CD8-positive, alpha-beta memory T cell (primary cell): ENCODE results near the gene SLC6A9. TPM values are rescaled to one million over a fixed set of nuclear protein-coding genes. Genes with fewer than 3 reads are reported as not detected.

Experiments
- CTCF ChIA-PET: fragments of 350-600 bp; sonication (Branson Sonifier 250); formaldehyde crosslinking; loops from one replicate; lab custom pipeline; 2021; ENCODE audit warnings: antibody characterized with exemption; lab: Charles Lee
- POLR2A ChIA-PET: fragments of 350-600 bp; sonication (Branson Sonifier 250); formaldehyde crosslinking; loops from one replicate; lab custom pipeline; 2021; ENCODE audit warnings: antibody characterized with exemption; lab: Charles Lee
- DNase-seq, 5 donors: peaks; one replicate each; pipeline versions ENCODE4 v3.0.0 to v3.0.0-alpha.2; 2020 to 2022; ENCODE audit warnings: mixed read lengths in 1 of 5
- H3K27ac ChIP-seq: one replicate; pipeline ENCODE4 v1.7.0; 2013; ENCODE audit warnings: low read depth, mild to moderate bottlenecking, low read length, moderate library complexity
- H3K27me3 ChIP-seq: 2 replicates; pipeline ENCODE4 v1.7.0; 2013; ENCODE audit warnings: low read length, mild to moderate bottlenecking; ENCODE audit not compliant: insufficient read depth, poor library complexity, severe bottlenecking
- H3K36me3 ChIP-seq: 2 replicates; pipeline ENCODE4 v1.7.0; 2013; ENCODE audit warnings: mild to moderate bottlenecking, low read length, moderate library complexity; ENCODE audit not compliant: insufficient read depth
- H3K4me1 ChIP-seq: 2 replicates; pipeline ENCODE4 v1.7.0; 2013; ENCODE audit warnings: mild to moderate bottlenecking, low read length, moderate library complexity; ENCODE audit not compliant: insufficient read depth
- H3K4me3 ChIP-seq: 2 replicates; pipeline ENCODE4 v1.7.0; 2013; ENCODE audit warnings: mild to moderate bottlenecking, low read length
- H3K9me3 ChIP-seq: 2 replicates; pipeline ENCODE4 v1.7.0; 2013; ENCODE audit warnings: mild to moderate bottlenecking, low read length
- H3K27ac Mint-ChIP-seq, 8 donors: one replicate each; pipeline ENCODE4 v1.8.0; 2020 to 2021; ENCODE audit warnings: mixed read lengths in 8 of 8, mild to moderate bottlenecking in 6 of 8, inconsistent platforms in 3 of 8, moderate library complexity in 3 of 8
- H3K27me3 Mint-ChIP-seq, 2 donors: one replicate each; pipeline ENCODE4 v1.8.0; 2020 to 2021; ENCODE audit warnings: mixed read lengths in 2 of 2, mild to moderate bottlenecking in 1 of 2, moderate library complexity in 1 of 2
- H3K36me3 Mint-ChIP-seq, 3 donors: one replicate each; pipeline ENCODE4 v1.8.0; 2020 to 2021; ENCODE audit warnings: mixed read lengths in 3 of 3, inconsistent platforms in 1 of 3, mild to moderate bottlenecking in 1 of 3
- H3K4me1 Mint-ChIP-seq, 3 donors: one replicate each; pipeline ENCODE4 v1.8.0; 2020 to 2021; ENCODE audit warnings: mixed read lengths in 3 of 3, inconsistent platforms in 1 of 3, mild to moderate bottlenecking in 1 of 3
- H3K4me3 Mint-ChIP-seq, 7 donors: one replicate each; pipeline ENCODE4 v1.8.0; 2020 to 2021; ENCODE audit warnings: mixed read lengths in 7 of 7, mild to moderate bottlenecking in 6 of 7, moderate library complexity in 4 of 7, inconsistent platforms in 2 of 7
- H3K9me3 Mint-ChIP-seq, 5 donors: one replicate each; pipeline ENCODE4 v1.8.0; 2020 to 2022; ENCODE audit warnings: mixed read lengths in 5 of 5, mild to moderate bottlenecking in 3 of 5, moderate library complexity in 2 of 5, inconsistent platforms in 1 of 5
- polyA plus RNA-seq: library from polyadenylated mRNA; unstranded; fragments of 300-500 nt; fragmentation: Illumina TruSeq; gene quantifications from one replicate; pipeline ENCODE4 v1.2.3, GENCODE V29; 2021
- total RNA-seq, 2 experiments: library from RNA; stranded (reverse); gene quantifications; one replicate each; pipeline ENCODE4 v1.2.3, GENCODE V29; 2021

Gene SLC6A9
- total and polyA plus RNA-seq, 3 experiments from 2014 or later = 0.21 to 7.3 (median 6.8) TPM

DNA sequence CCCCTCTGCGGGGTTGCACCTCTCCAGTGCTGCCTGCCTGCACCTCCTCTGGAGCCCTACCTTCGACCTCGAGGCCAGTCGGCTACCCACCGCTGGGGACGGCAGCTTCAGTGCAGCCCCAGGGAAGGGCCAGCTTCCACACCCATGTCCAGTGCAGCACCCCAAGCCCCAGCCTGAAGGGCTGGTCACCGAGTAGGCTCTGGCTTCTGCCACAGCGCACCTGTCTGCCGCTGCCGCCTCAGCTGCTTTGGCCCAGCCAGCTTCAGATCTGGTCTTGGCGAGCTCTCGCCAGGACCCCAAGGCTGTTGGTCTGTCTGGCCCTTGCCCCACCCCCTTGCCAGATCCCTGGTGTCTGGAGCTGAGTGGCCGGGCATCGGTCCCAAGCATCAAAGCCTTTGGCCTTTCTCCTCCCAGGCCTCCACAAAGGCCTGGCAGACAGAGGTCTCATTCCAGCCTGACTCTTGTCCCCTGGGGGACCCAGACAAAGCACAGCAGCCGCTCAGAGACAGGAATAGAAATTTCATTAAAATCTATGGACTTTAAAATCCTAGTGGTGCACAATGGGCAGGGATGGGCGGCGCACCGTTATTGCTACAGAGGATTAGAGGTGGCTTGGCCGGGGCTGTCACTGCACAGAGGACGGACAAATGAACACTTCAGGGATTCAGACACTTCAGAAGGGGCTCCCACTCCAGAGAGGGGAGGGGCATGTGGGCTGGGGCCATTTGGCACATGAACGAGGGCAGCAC lies 35.1 kb downstream of the SLC6A9 start:
- H3K27me3 Mint-ChIP-seq = peaks cover 0 to 2% of the 10 kb centered on the region in 2 donors
- Histone ChIP-seq H3K9me3 (no peaks in the 10 kb centered on the region), H3K27ac (no peak overlapping the region), H3K4me3 (no peak overlapping the region), H3K36me3 (no peaks in the 10 kb centered on the region), H3K4me1 (peaks cover 8% of the 10 kb centered on the region), H3K27me3 (no peaks in the 10 kb centered on the region)
- H3K27ac Mint-ChIP-seq = peak overlapping the region in 1 of 8 donors; percentile 78
- H3K4me3 Mint-ChIP-seq = peak overlapping the region in 1 of 7 donors; percentile 32
- H3K36me3 Mint-ChIP-seq = peaks cover 0 to 2% (median 0%) of the 10 kb centered on the region in 3 donors
- ChIA-PET POLR2A (no interaction called here), CTCF (no interaction called here)
- no peak for DNase-seq
- H3K4me1 Mint-ChIP-seq = peaks cover 10 to 17% (median 12%) of the 10 kb centered on the region in 3 donors
- H3K9me3 Mint-ChIP-seq = no peaks in the 10 kb centered on the region

DNA sequence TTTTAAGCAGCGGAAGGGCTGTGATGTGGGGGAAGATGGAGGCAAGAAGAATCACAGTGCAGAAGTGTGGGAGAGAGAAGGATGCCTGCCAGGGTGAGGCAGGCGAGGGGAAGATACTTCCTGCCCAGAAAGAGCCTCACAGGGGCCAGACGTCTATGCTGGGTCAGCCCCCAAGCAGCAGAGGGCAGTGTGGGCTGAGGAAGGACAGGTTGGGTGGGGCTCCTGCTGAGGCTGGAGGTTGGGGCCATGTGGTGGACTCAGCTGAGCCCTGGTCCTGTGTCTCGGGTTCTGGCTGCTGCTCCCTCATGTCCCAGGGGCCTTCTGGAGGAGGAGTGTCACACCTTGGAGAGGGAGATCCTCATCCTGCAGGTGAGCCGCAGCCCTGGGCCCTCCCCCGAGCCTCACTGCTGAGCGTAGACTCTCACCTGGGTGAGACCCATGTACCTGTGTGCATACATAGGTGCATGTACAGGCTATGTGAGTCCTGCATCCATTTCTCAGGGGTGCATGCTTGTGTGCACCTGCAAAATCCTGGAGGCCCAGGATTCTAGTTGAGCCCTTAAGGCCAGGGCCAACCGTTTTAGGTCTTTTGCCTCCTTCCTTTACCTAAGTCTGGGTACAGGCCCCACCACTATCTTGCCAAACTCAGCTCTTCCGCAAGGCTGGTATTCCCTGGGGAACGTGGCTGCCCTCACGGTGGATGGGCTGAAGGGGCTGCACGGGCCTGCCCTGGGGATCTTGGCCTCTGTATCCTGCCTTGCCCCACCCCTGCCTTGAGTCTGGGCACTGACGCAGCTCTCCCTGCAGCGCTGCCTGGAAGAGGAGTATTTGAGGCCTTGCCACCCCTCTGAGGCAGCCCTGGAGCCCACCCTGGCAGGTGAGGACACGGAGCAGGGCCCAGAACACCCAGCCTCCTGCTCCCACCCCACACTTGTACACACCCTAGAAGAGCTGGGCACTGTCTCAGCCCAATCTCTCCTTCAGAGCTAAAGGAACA lies 36.2 kb downstream of the SLC6A9 start:
- ChIA-PET POLR2A (interaction anchor here (0.6 kb wide), 1 partner anchor 722 kb away, joined by 3 read pairs; no protein-coding TSS in a partner anchor), CTCF (no interaction called here)
- Mint-ChIP-seq H3K9me3 (no peaks in the 10 kb centered on the region), H3K27ac (no peak overlapping the region), H3K4me1 (peaks cover 10 to 21% (median 14%) of the 10 kb centered on the region in 3 donors), H3K4me3 (no peak overlapping the region), H3K36me3 (peaks cover 0 to 2% (median 0%) of the 10 kb centered on the region in 3 donors), H3K27me3 (no peaks in the 10 kb centered on the region)
- Histone ChIP-seq H3K4me3 (no peak overlapping the region), H3K4me1 (peaks cover 8% of the 10 kb centered on the region), H3K27me3 (no peaks in the 10 kb centered on the region), H3K9me3 (no peaks in the 10 kb centered on the region), H3K36me3 (no peaks in the 10 kb centered on the region), H3K27ac (no peak overlapping the region)
- no peak for DNase-seq

DNA sequence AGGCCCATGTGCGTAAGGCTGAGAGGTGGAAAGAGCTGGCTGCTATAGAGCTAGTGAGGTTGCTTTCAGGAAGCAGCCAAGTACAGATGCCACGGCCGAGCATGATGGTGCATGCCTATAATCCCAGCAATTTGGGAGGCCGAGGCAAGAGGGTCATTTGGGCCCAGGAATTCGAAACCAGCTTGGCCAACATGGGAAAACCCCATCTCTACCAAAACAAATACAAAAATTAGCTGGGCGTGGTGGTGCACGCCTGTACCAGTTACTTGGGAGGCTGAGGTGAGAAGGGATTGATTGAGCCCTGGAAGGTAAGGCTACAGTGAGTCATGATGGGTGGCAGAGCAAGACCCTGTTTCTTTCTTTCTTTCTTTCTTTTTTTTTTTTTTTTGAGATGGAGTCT lies 37.2 kb downstream of the SLC6A9 start:
- Mint-ChIP-seq H3K27ac (peak overlapping the region in 1 of 8 donors; percentile 15), H3K4me1 (peaks cover 10 to 21% (median 14%) of the 10 kb centered on the region in 3 donors), H3K27me3 (no peaks in the 10 kb centered on the region), H3K9me3 (no peaks in the 10 kb centered on the region), H3K4me3 (peak overlapping the region in 2 of 7 donors; percentile 29 to 53), H3K36me3 (peaks cover 0 to 2% (median 0%) of the 10 kb centered on the region in 3 donors)
- Histone ChIP-seq H3K36me3 (no peaks in the 10 kb centered on the region), H3K27me3 (no peaks in the 10 kb centered on the region), H3K9me3 (no peaks in the 10 kb centered on the region), H3K4me1 (peaks cover 8% of the 10 kb centered on the region), H3K4me3 (no peak overlapping the region), H3K27ac (no peak overlapping the region)
- POLR2A ChIA-PET = interaction anchor here (0.6 kb wide), 1 partner anchor 721 kb away, joined by 3 read pairs; no protein-coding TSS in a partner anchor
- DNase-seq = no peak
- CTCF ChIA-PET = no interaction called here

DNA sequence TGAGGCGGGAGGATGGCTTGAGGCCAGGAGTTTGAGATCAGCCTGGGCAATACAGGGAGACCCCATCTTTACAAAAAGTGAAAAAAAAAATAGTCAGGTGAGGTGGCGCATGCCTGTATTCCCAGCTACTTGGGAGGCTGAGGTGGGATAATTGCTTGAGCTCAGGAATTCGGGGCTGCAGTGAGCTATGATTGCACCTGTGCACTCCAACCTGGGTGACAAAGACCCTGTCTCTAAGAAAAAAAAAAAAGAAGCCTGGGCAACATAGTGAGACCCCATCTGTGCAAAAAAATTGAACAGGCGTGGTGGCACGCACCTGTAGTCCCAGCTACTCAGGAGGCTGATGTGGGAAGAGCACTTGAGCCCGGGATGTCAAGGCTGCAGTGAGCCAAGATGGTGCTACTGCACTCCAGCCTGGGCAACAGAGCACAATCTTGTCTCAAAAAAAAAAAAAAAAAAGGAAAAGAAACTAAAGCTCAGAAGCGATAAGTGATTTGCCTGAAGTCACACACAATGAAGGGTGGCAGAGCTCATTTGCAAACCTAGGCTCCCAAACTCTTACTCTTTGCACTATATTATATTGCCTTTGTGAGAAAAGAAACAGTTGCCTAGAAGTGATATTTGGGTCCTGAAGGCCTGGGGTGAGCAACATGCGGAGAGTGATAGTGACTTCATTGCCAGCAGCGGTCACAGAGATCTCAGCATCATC lies 37.9 kb downstream of the SLC6A9 start:
- Mint-ChIP-seq H3K9me3 (no peaks in the 10 kb centered on the region), H3K36me3 (peaks cover 0 to 2% (median 0%) of the 10 kb centered on the region in 3 donors), H3K27me3 (no peaks in the 10 kb centered on the region), H3K4me1 (peaks cover 10 to 21% (median 14%) of the 10 kb centered on the region in 3 donors), H3K27ac (peak overlapping the region in 1 of 8 donors; percentile 49), H3K4me3 (peak overlapping the region in 3 of 7 donors; percentile 15 to 53 (median 29))
- DNase-seq = no peak
- Histone ChIP-seq H3K9me3 (no peaks in the 10 kb centered on the region), H3K36me3 (no peaks in the 10 kb centered on the region), H3K4me3 (no peak overlapping the region), H3K27ac (no peak overlapping the region), H3K4me1 (peaks cover 8% of the 10 kb centered on the region), H3K27me3 (no peaks in the 10 kb centered on the region)
- CTCF ChIA-PET = interaction anchor here (1.1 to 2.0 kb wide), 4 partner anchors 8 to 47 kb away, joined by 4 to 5 read pairs (median 4); partner anchors contain the start of gene IPO13
- POLR2A ChIA-PET = no interaction called here

DNA sequence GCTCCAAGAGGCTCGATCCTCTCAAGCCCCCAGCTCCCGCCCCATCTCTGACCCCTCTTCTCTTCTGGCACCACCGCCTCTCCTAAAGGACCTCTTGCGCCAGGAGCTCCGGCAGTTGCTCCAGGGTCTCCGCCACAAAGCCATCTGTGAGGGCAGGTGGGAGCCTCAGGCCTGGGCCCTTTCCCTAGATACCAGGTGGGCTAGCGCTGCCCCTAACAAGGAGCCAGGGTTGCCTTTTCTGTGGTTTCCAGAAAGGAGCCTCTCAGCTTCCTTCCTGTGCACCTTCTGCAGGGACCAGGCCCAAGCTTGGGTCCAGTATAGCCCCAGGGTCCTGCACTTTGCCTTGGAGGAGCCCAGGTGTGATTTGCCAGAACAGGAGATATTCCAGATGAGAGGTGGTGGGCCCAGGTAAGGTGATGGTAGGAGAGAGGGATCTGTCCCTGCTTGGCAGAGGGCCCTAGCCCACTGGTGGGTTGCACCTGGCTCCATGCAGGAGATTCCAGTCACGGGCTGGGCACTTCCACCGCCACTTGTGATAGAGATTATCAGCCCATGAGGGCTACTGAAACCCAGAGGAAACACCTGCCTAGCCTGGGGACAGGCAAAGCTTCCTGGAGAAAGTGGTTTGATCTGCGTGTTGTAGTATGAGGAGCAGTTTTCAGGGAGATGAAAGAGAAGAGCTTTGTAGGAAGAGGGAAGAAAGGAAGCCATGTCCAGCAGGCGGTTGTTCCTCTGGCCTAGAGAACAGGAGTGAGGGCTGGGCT lies 38.8 kb downstream of the SLC6A9 start:
- H3K27ac Mint-ChIP-seq = peak overlapping the region in 4 of 8 donors; percentile 26 to 90 (median 64)
- H3K4me3 Mint-ChIP-seq = peak overlapping the region; percentile 91 to 98 (median 94)
- peaks cover 0 to 2% (median 0%) of the 10 kb centered on the region in 3 donors for H3K36me3 Mint-ChIP-seq
- no peaks in the 10 kb centered on the region for H3K36me3 ChIP-seq
- DNase-seq = no peak
- H3K4me1 ChIP-seq = peaks cover 8% of the 10 kb centered on the region
- POLR2A ChIA-PET = interaction anchor here (0.8 kb wide), 1 partner anchor 23 kb away, joined by 6 read pairs; the partner anchor contains the start of gene DPH2
- H3K27me3 Mint-ChIP-seq = no peaks in the 10 kb centered on the region
- no peaks in the 10 kb centered on the region for H3K9me3 ChIP-seq
- no peaks in the 10 kb centered on the region for H3K9me3 Mint-ChIP-seq
- no peaks in the 10 kb centered on the region for H3K27me3 ChIP-seq
- CTCF ChIA-PET = interaction anchor here (0.6 to 2.0 kb wide), 6 partner anchors 9 to 46 kb away, joined by 3 to 5 read pairs (median 4); partner anchors contain the start of gene IPO13
- H3K4me1 Mint-ChIP-seq = peaks cover 10 to 21% (median 14%) of the 10 kb centered on the region in 3 donors
- H3K4me3 ChIP-seq = peak overlapping the region; percentile 60
- H3K27ac ChIP-seq = no peak overlapping the region

DNA sequence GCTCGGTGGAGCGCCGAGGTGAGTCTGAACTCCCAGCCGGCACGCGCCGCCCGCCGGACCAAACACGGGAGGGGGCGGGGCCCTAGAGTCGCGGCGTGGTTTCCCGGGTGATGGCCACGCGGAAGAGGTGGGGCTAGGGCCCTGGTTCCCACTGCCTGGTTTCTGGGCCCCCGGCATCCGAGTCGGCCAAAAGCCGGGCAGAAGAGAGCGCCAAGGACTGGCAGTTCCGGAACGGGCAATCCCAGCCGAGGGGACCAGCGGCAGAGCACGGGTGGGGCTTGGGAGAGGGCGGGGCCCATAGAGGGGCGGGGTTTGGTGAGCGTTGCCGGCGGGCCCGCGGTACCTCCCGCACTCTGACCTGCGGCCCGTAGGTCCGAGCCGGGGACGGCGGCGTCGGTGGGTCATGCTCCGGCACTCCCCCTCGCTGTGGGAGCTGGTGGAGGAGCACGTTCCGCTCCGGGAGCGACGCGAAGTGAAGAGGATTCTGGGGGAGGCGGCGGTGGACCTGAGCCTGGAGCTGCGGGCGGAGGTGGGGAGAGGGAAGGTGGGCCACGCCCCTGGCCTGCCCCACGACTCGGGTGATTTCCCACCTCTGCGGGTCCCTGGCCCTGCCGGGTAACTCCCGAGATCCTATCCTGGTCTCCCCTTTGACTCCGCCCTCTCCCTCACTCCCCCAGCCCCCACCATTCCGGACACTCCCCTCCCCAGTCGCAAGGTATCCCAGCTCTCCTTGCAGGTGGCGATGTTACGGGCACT lies 39.6 kb downstream of the SLC6A9 start, which contains the start of gene CCDC24:
Gene CCDC24 (plus strand): TSS at position 124 of the 756 bp plus-strand sequence. CDS start 280 bp downstream, at position 404.
- no peaks in the 10 kb centered on the region for H3K36me3 ChIP-seq
- peak within 1 kb of the TSS; percentile 51 for H3K27ac ChIP-seq
- Mint-ChIP-seq H3K4me1 (peaks cover 10 to 21% (median 14%) of the 10 kb centered on the region in 3 donors), H3K27me3 (no peaks in the 10 kb centered on the region), H3K27ac (peak within 1 kb of the TSS; percentile 47 to 98 (median 92)), H3K36me3 (peaks cover 0 to 2% (median 0%) of the 10 kb centered on the region in 3 donors), H3K9me3 (no peaks in the 10 kb centered on the region), H3K4me3 (peak within 1 kb of the TSS; percentile 91 to 98 (median 94))
- DNase-seq = peak; percentile 67 to 85 (median 71)
- peak within 1 kb of the TSS; percentile 60 for H3K4me3 ChIP-seq
- H3K9me3 ChIP-seq = no peaks in the 10 kb centered on the region
- CTCF ChIA-PET = interaction anchor here (0.6 to 2.0 kb wide), 4 partner anchors 10 to 45 kb away, joined by 3 to 5 read pairs (median 4); no protein-coding TSS in a partner anchor
- POLR2A ChIA-PET = interaction anchor here (0.8 to 1.4 kb wide), 2 partner anchors 14 to 22 kb away, joined by 4 to 6 read pairs; partner anchors contain the start of gene DPH2
- H3K27me3 ChIP-seq = no peaks in the 10 kb centered on the region
- peaks cover 8% of the 10 kb centered on the region for H3K4me1 ChIP-seq
